ENCODE measurements around the gene OSTN. TPM values are rescaled to one million over a fixed set of nuclear protein-coding genes. Genes with fewer than 3 reads are reported as not detected.

Gene OSTN
- total RNA-seq: under 1 TPM in 1 of 4 donors, not detected in 3; 0.30 TPM

DNA sequence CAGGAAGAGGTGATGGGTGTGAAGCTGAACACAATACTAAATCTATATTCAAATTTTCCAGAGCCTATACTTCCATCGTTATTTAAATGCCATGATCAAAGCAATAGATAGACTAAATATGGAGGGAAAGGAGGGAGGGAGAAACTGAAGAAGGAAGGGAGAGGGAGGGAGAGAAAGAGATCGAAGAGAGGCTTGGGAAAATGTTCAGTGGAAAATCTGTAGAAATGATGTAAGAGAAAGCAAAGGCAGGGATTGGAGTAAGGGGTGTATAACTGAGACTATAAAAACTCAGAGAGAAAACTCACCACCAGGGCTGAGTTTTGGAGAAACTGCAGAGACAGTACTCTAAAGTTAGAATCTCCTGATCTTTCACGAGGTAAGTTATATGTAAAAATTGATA is at the start of gene OSTN:
OSTN (plus strand) TSS at position 310 of the 400 bp plus-strand sequence. CDS start 13,292 bp downstream, outside the sequence.
- H3K36me3 ChIP-seq: no peaks in the 10 kb centered on the region
- no peak within 1 kb of the TSS for H3K27ac ChIP-seq
- TF ChIP-seq, protein P1, sequence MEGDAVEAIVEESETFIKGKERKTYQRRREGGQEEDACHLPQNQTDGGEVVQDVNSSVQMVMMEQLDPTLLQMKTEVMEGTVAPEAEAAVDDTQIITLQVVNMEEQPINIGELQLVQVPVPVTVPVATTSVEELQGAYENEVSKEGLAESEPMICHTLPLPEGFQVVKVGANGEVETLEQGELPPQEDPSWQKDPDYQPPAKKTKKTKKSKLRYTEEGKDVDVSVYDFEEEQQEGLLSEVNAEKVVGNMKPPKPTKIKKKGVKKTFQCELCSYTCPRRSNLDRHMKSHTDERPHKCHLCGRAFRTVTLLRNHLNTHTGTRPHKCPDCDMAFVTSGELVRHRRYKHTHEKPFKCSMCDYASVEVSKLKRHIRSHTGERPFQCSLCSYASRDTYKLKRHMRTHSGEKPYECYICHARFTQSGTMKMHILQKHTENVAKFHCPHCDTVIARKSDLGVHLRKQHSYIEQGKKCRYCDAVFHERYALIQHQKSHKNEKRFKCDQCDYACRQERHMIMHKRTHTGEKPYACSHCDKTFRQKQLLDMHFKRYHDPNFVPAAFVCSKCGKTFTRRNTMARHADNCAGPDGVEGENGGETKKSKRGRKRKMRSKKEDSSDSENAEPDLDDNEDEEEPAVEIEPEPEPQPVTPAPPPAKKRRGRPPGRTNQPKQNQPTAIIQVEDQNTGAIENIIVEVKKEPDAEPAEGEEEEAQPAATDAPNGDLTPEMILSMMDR (IDR thresholded peaks at IDR 0.05): no peak
- TF ChIP-seq POLR2A (IDR thresholded peaks at IDR 0.05) (no peak), EP300 (IDR thresholded peaks at IDR 0.05) (no peak), POLR2AphosphoS5 (IDR thresholded peaks at IDR 0.05) (no peak)
- 58% methylated on average over 3 of the region's 3 CpGs for WGBS
- no peak within 1 kb of the TSS for H3K4me3 ChIP-seq
- H3K4me1 ChIP-seq: no peaks in the 10 kb centered on the region
- H3K27me3 ChIP-seq: peaks cover 4% of the 10 kb centered on the region
- no peaks in the 10 kb centered on the region for H3K9me3 ChIP-seq
- DNase-seq (ENCODE audit: low spot score in 2 of 2): no peak

GRCh38 chr3:191151653-191152052 is 47.4 kb upstream of the OSTN start:
- no peak for DNase-seq (ENCODE audit: low spot score in 2 of 2)
- Histone ChIP-seq H3K4me3 (no peak overlapping the region), H3K36me3 (no peaks in the 10 kb centered on the region), H3K9me3 (no peaks in the 10 kb centered on the region), H3K27me3 (no peaks in the 10 kb centered on the region), H3K4me1 (no peaks in the 10 kb centered on the region), H3K27ac (no peak overlapping the region)
- TF ChIP-seq EP300 (IDR thresholded peaks at IDR 0.05): no peak
- 92% methylated on average over 1 of the region's 1 CpG for WGBS

DNA sequence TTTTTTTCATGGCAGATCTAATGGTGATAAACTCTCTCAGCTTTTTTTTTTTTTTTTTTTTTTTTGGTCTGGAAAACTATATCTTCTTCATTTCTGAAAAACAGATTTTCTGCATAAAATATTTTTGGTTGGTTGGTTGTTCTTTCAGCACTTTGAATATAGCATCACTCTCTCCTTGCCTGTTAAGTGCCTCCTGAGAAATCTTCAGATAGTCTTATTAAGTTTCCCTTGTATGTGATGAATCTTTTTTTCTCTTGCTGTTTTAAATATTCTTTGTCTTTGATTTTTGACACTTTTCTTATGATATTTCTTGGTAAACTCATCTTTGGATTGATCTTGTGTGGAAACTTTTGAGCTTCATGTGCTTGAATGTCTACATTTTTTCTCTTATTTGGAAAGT is 44.2 kb upstream of the OSTN start:
- no peak for TF ChIP-seq POLR2AphosphoS5 (IDR thresholded peaks at IDR 0.05)
- TF ChIP-seq EP300 (IDR thresholded peaks at IDR 0.05): no peak
- TF ChIP-seq POLR2A (IDR thresholded peaks at IDR 0.05): no peak
- TF ChIP-seq, protein P1 (IDR thresholded peaks at IDR 0.05): no peak
- Histone ChIP-seq H3K4me1 (no peaks in the 10 kb centered on the region), H3K4me3 (no peak overlapping the region), H3K9me3 (no peaks in the 10 kb centered on the region), H3K36me3 (no peaks in the 10 kb centered on the region), H3K27me3 (no peaks in the 10 kb centered on the region), H3K27ac (no peak overlapping the region)
- DNase-seq (ENCODE audit: low spot score in 2 of 2): no peak

DNA sequence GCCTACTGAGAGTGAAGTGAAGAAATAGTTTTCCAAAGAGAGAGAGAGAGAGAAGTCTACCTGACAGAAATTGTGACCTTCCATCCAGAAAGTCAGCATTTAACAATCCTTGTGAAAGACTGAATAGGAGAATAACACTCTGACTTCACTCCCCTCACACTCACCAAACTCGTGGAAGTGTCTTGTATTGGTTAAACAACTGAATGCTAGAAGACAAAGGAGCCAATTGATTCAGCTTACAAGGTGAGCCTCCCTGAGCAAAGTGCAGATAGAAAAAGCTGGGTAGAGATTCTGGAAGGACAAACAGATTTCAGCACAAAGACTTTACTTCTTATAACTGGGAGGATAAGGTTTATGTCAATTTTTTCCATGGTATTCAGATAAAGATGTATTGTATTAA is 40.8 kb upstream of the OSTN start:
- H3K9me3 ChIP-seq: no peaks in the 10 kb centered on the region
- no peaks in the 10 kb centered on the region for H3K4me1 ChIP-seq
- no peaks in the 10 kb centered on the region for H3K36me3 ChIP-seq
- no peaks in the 10 kb centered on the region for H3K27me3 ChIP-seq
- no peak for TF ChIP-seq POLR2A (IDR thresholded peaks at IDR 0.05)
- TF ChIP-seq, protein P1 (IDR thresholded peaks at IDR 0.05): no peak
- no peak for TF ChIP-seq EP300 (IDR thresholded peaks at IDR 0.05)
- no peak for TF ChIP-seq POLR2AphosphoS5 (IDR thresholded peaks at IDR 0.05)
- no peak overlapping the region for H3K27ac ChIP-seq
- WGBS: 46% methylated on average over 1 of the region's 1 CpG
- no peak for DNase-seq (ENCODE audit: low spot score in 2 of 2)
- H3K4me3 ChIP-seq: no peak overlapping the region

- no peak overlapping the region for H3K27ac ChIP-seq
- TF ChIP-seq EP300 (IDR thresholded peaks at IDR 0.05) (no peak), POLR2A (IDR thresholded peaks at IDR 0.05) (no peak), POLR2AphosphoS5 (IDR thresholded peaks at IDR 0.05) (no peak)
- TF ChIP-seq, protein P1 (IDR thresholded peaks at IDR 0.05): no peak
- 60% methylated on average over 1 of the region's 1 CpG for WGBS
- no peak for DNase-seq (ENCODE audit: low spot score in 2 of 2)
- no peaks in the 10 kb centered on the region for H3K36me3 ChIP-seq
- no peaks in the 10 kb centered on the region for H3K4me1 ChIP-seq
- H3K9me3 ChIP-seq: no peaks in the 10 kb centered on the region
- no peaks in the 10 kb centered on the region for H3K27me3 ChIP-seq
- H3K4me3 ChIP-seq: no peak overlapping the region
These were observed 40.2 kb upstream of the OSTN start for GRCh38 chr3:191158815-191159214.

DNA sequence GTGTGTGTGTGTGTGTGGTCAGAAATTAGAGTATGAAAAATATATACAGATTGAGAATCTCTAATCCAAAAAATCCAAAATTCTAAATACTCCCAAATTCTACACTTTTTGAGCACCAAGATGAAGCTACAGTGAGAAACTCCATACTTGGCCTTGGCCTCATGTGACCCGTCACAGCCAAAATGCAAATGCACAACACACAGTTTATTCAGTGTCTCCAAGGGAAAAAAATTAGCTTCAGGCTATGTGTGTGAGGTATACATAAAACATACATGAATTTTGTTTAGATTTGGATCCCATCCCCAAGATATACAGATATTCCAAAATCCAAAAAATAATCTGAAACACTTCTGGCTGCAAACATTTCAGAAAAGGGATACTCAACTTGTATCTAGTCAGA is 33.2 kb upstream of the OSTN start:
- DNase-seq (ENCODE audit: low spot score in 2 of 2): no peak
- Histone ChIP-seq H3K36me3 (no peaks in the 10 kb centered on the region), H3K9me3 (no peaks in the 10 kb centered on the region), H3K27ac (no peak overlapping the region), H3K4me3 (no peak overlapping the region), H3K4me1 (no peaks in the 10 kb centered on the region), H3K27me3 (no peaks in the 10 kb centered on the region)
- 86% methylated on average over 1 of the region's 1 CpG for WGBS
- TF ChIP-seq EP300 (IDR thresholded peaks at IDR 0.05) (no peak), POLR2A (IDR thresholded peaks at IDR 0.05) (no peak), POLR2AphosphoS5 (IDR thresholded peaks at IDR 0.05) (no peak)
- TF ChIP-seq, protein P1 (IDR thresholded peaks at IDR 0.05): no peak

Data from suprapubic skin (tissue), 4 donors.